ENCODE data around the gene TUBGCP3. TPM values are rescaled to one million over a fixed set of nuclear protein-coding genes. Genes with fewer than 3 reads are reported as not detected.
A peak's percentile ranks its signal among the peaks of the same experiment; 100 is the strongest.

TUBGCP3 gene
- total RNA-seq, 4 donors from 2014 or later: 21.9 to 60.9 (median 32.0) TPM

GRCh38 chr13:112588490-112589297 lies 741 bp upstream of the TUBGCP3 start:
- no peaks in the 10 kb centered on the region for H3K9me3 ChIP-seq
- H3K4me3 ChIP-seq: peak overlapping the region; percentile 81
- no peaks in the 10 kb centered on the region for H3K36me3 ChIP-seq
- H3K27ac ChIP-seq: peak overlapping the region; percentile 95
- DNase-seq (ENCODE audit: low spot score in 2 of 2): no peak
- WGBS: 73% methylated on average over 33 of the region's 33 CpGs
- TF ChIP-seq POLR2AphosphoS5 (IDR thresholded peaks at IDR 0.05) (no peak), POLR2A (IDR thresholded peaks at IDR 0.05) (no peak), EP300 (IDR thresholded peaks at IDR 0.05) (no peak)
- TF ChIP-seq, protein P1, sequence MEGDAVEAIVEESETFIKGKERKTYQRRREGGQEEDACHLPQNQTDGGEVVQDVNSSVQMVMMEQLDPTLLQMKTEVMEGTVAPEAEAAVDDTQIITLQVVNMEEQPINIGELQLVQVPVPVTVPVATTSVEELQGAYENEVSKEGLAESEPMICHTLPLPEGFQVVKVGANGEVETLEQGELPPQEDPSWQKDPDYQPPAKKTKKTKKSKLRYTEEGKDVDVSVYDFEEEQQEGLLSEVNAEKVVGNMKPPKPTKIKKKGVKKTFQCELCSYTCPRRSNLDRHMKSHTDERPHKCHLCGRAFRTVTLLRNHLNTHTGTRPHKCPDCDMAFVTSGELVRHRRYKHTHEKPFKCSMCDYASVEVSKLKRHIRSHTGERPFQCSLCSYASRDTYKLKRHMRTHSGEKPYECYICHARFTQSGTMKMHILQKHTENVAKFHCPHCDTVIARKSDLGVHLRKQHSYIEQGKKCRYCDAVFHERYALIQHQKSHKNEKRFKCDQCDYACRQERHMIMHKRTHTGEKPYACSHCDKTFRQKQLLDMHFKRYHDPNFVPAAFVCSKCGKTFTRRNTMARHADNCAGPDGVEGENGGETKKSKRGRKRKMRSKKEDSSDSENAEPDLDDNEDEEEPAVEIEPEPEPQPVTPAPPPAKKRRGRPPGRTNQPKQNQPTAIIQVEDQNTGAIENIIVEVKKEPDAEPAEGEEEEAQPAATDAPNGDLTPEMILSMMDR (IDR thresholded peaks at IDR 0.05): no peak
- H3K4me1 ChIP-seq: peaks cover 21% of the 10 kb centered on the region
- H3K27me3 ChIP-seq: peaks cover 6% of the 10 kb centered on the region

DNA sequence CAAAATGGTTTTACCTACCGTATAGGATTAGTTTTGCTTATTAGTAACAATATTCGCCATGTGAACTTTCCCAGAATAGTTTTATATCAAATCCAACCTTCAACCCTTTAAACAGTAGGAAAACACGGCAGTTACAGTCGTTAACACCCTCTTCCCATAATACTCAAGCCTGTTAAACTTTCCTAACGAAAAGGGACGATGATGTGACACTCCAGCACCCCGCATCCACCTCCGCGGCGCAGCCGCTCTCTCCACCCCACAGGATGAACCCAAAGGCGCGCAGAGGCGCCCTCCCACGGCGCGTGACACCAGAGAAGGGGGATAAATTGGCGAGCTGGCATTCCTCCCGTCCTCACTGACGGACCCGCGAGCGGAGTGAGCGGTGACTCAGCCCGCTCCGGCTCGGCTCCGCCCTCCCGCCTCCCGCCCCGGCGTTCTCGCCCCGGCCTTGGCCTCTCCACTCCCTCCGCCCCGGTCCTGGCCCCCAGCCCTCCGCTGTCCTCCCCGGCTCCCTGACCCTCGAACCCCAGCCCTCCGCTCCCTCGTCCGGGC lies 665 bp downstream of the TUBGCP3 start:
- Histone ChIP-seq H3K27me3 (peaks cover 1% of the 10 kb centered on the region), H3K9me3 (no peaks in the 10 kb centered on the region), H3K27ac (peak overlapping the region; percentile 95), H3K4me1 (peaks cover 21% of the 10 kb centered on the region), H3K4me3 (peak overlapping the region; percentile 81), H3K36me3 (no peaks in the 10 kb centered on the region)
- peak; percentile 89 to 92 for DNase-seq (ENCODE audit: low spot score in 2 of 2)
- TF ChIP-seq POLR2AphosphoS5 (IDR thresholded peaks at IDR 0.05): no peak
- TF ChIP-seq, protein P1 (IDR thresholded peaks at IDR 0.05): no peak
- TF ChIP-seq POLR2A (IDR thresholded peaks at IDR 0.05): no peak
- TF ChIP-seq EP300 (IDR thresholded peaks at IDR 0.05): no peak
- WGBS: 1% methylated on average over 19 of the region's 42 CpGs

GRCh38 chr13:112586334-112586960 lies 1.5 kb downstream of the TUBGCP3 start:
- H3K9me3 ChIP-seq: no peaks in the 10 kb centered on the region
- no peak for DNase-seq (ENCODE audit: low spot score in 2 of 2)
- 77% methylated on average over 6 of the region's 6 CpGs for WGBS
- no peaks in the 10 kb centered on the region for H3K27me3 ChIP-seq
- peak overlapping the region; percentile 81 for H3K4me3 ChIP-seq
- TF ChIP-seq POLR2A (IDR thresholded peaks at IDR 0.05): no peak
- no peak for TF ChIP-seq POLR2AphosphoS5 (IDR thresholded peaks at IDR 0.05)
- TF ChIP-seq EP300 (IDR thresholded peaks at IDR 0.05): no peak
- TF ChIP-seq, protein P1 (IDR thresholded peaks at IDR 0.05): no peak
- peaks cover 21% of the 10 kb centered on the region for H3K4me1 ChIP-seq
- peak overlapping the region; percentile 95 for H3K27ac ChIP-seq
- no peaks in the 10 kb centered on the region for H3K36me3 ChIP-seq

GRCh38 chr13:112583592-112584277 lies 4.2 kb downstream of the TUBGCP3 start:
- H3K4me1 ChIP-seq: peaks cover 20% of the 10 kb centered on the region
- H3K9me3 ChIP-seq: no peaks in the 10 kb centered on the region
- DNase-seq (ENCODE audit: low spot score in 2 of 2): no peak
- WGBS: 87% methylated on average over 11 of the region's 11 CpGs
- no peak overlapping the region for H3K4me3 ChIP-seq
- H3K27ac ChIP-seq: no peak overlapping the region
- no peaks in the 10 kb centered on the region for H3K36me3 ChIP-seq
- TF ChIP-seq POLR2A (IDR thresholded peaks at IDR 0.05): no peak
- H3K27me3 ChIP-seq: no peaks in the 10 kb centered on the region

DNA sequence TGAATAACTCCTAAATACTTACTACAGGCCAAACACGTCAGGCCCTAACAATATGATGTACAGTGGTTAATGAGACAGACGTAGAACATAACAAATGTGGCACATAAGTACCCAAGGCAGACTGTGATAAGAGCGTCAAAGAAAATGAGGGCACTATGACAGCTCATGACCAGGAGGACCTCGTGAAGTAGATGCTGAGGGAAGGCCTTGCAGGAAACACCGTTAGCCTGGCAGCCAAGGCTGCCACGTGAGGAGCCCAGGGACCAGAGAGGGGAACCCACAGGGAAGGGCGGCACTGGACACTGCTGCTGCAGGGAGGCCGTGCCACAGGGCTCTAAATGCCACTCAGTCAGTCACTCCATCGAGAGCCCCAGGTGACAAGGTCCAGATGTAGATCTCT lies 5.7 kb downstream of the TUBGCP3 start:
- H3K27ac ChIP-seq: no peak overlapping the region
- peaks cover 12% of the 10 kb centered on the region for H3K4me1 ChIP-seq
- H3K36me3 ChIP-seq: no peaks in the 10 kb centered on the region
- H3K27me3 ChIP-seq: no peaks in the 10 kb centered on the region
- no peak for TF ChIP-seq POLR2AphosphoS5 (IDR thresholded peaks at IDR 0.05)
- no peak for TF ChIP-seq POLR2A (IDR thresholded peaks at IDR 0.05)
- TF ChIP-seq, protein P1 (IDR thresholded peaks at IDR 0.05): no peak
- TF ChIP-seq EP300 (IDR thresholded peaks at IDR 0.05): no peak
- H3K4me3 ChIP-seq: no peak overlapping the region
- 86% methylated on average over 9 of the region's 9 CpGs for WGBS
- H3K9me3 ChIP-seq: no peaks in the 10 kb centered on the region
- no peak for DNase-seq (ENCODE audit: low spot score in 2 of 2)
